ENCODE measurements around the gene COL9A2. TPM values are rescaled to one million over a fixed set of nuclear protein-coding genes. Genes with fewer than 3 reads are reported as not detected.
"Not testable (repeated sequence)": the region's sequence is repeated elsewhere in the genome, so short reads cannot be mapped to it uniquely, and the experiment has no call there.

The COL9A2 gene
- total RNA-seq, 2 donors from 2014 or later, result 4.0 to 6.5 TPM

DNA sequence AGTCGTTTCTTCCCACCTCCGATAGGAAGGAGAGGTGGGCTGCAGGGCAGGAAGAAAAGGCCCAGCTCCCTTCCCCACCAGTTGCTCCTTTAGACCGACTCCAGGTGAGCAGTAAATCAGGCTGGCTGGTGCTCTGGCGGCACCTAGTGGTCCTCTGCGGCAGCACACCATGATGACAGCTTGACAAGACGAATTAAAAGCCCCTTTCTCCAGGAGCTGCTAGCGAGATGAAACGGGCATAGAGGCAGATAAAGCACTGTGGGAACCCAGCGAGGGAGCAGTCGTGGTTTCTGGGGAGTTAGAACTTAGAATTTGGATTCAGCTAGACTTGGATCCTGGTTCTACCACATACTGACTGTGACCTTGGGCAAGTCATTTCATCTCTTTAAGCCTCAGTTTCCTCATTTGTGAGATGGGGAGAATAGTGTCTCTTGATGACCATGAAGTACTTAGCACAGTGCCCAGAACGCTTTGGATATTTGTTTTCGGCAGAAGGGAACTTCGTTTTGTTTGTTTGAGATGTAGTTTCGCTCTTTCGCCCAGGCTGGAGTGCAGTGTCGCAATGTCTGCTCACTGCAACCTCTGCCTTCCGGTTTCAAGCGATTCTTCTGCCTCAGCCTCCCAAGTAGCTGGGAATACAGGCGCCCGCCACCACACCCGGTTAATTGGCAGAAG, 21.8 kb upstream of the COL9A2 start:
- Histone ChIP-seq H3K36me3 (no peaks in the 10 kb centered on the region), H3K4me1 (peaks cover 4% of the 10 kb centered on the region), H3K9ac (ENCODE audit: low read depth in 2 of 2, low read length in 2 of 2) (no peak overlapping the region), H3K9me3 (no peaks in the 10 kb centered on the region), H3K27me3 (no peaks in the 10 kb centered on the region), H3K27ac (no peak overlapping the region), H3K4me3 (no peak overlapping the region)
- peak; percentile 83 for DNase-seq
- TF ChIP-seq, protein P1, sequence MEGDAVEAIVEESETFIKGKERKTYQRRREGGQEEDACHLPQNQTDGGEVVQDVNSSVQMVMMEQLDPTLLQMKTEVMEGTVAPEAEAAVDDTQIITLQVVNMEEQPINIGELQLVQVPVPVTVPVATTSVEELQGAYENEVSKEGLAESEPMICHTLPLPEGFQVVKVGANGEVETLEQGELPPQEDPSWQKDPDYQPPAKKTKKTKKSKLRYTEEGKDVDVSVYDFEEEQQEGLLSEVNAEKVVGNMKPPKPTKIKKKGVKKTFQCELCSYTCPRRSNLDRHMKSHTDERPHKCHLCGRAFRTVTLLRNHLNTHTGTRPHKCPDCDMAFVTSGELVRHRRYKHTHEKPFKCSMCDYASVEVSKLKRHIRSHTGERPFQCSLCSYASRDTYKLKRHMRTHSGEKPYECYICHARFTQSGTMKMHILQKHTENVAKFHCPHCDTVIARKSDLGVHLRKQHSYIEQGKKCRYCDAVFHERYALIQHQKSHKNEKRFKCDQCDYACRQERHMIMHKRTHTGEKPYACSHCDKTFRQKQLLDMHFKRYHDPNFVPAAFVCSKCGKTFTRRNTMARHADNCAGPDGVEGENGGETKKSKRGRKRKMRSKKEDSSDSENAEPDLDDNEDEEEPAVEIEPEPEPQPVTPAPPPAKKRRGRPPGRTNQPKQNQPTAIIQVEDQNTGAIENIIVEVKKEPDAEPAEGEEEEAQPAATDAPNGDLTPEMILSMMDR (IDR thresholded peaks at IDR 0.05), result peak; percentile 97
- intact Hi-C loops (cut with DNase I), result no loop called here

GRCh38 chr1:40337443-40337842, 20.4 kb upstream of the COL9A2 start:
- H3K27ac ChIP-seq, result no peak overlapping the region
- intact Hi-C loops (cut with DNase I), result no loop called here
- no peaks in the 10 kb centered on the region for H3K9me3 ChIP-seq
- TF ChIP-seq, protein P1 (IDR thresholded peaks at IDR 0.05), result no peak
- H3K36me3 ChIP-seq, result no peaks in the 10 kb centered on the region
- peak; percentile 26 for DNase-seq
- H3K4me1 ChIP-seq, result peaks cover 4% of the 10 kb centered on the region
- no peaks in the 10 kb centered on the region for H3K27me3 ChIP-seq
- no peak overlapping the region for H3K9ac ChIP-seq (ENCODE audit: low read depth in 2 of 2, low read length in 2 of 2)
- H3K4me3 ChIP-seq, result no peak overlapping the region

DNA sequence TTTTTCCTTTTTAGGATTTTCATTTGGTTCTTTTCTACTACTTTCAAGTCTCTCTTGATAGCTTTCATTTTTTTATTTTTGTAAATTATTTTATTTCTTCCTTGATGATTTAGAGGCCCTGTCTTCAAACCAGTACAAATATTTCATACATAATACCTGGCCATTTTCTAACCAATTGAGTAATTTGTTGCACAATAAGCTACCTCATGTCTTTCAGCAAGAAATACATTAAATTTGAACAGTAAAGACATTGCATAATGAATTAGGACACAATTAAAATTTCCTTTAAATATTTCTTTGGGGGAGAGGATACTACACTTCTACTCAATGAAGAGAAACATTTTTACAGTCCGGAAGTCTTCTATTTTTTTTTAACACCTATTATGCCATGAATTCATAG, 15.6 kb upstream of the COL9A2 start:
- intact Hi-C loops (cut with DNase I), result no loop called here
- H3K27me3 ChIP-seq, result no peaks in the 10 kb centered on the region
- DNase-seq, result no peak
- H3K4me1 ChIP-seq, result no peaks in the 10 kb centered on the region
- no peaks in the 10 kb centered on the region for H3K36me3 ChIP-seq
- H3K4me3 ChIP-seq, result no peak overlapping the region
- no peaks in the 10 kb centered on the region for H3K9me3 ChIP-seq
- H3K27ac ChIP-seq, result no peak overlapping the region
- TF ChIP-seq, protein P1 (IDR thresholded peaks at IDR 0.05), result no peak
- no peak overlapping the region for H3K9ac ChIP-seq (ENCODE audit: low read depth in 2 of 2, low read length in 2 of 2)

DNA sequence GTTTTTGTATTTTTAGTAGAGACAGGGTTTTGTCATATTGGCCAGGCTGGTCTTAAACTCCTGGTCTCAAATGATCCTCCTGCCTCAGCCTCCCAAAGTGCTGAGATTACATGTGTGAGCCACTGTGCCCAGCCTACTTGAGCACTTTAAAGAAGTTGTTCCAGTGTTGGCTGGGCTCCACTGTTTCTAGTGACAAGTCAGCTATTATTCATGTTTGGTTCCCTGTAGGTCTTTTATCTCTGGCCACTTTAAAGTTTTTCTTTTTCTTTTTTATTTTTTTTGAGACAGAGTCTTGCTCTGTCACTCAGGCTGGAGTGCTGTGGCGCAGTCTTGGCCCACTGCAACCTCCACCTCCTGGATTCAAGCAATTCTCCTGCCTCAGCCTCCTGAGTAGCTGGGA, 14.3 kb upstream of the COL9A2 start:
- intact Hi-C loops (cut with DNase I); H3K36me3 ChIP-seq; H3K9ac ChIP-seq (ENCODE audit: low read depth in 2 of 2, low read length in 2 of 2); H3K4me3 ChIP-seq; DNase-seq; H3K4me1 ChIP-seq; H3K9me3 ChIP-seq; H3K27me3 ChIP-seq; H3K27ac ChIP-seq: not testable (repeated sequence)

DNA sequence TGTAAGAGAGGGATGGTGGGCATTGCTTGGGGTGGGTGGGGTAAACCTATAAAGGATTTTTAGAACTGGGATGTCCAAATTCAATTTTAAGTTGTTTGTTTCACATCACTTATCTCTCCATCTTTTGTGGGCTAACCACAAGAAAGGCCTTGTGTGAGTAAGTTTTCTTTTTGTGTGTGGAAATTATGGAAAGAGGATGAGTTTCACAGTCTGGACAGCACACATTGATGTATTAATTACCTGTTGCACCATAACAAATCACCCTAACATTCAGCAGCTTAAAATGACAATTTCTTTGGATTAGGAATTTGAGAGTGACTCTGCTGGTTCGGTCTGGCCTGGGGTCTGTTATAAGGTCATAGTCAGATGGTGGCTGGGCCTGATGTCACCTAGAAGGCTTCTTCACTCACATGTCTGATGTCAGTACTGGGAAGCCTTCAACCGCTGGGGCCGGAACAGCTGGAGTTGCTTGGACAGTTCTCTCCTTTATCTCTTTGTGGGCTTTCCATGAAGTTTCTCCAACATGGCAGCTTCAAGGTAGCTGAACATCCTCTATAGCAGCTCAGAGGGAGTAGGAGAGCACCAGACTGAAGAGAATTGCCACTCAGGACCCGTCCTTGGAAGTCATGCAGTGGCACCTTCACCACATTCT, 2.0 kb upstream of the COL9A2 start:
- Histone ChIP-seq H3K9ac (ENCODE audit: low read depth in 2 of 2, low read length in 2 of 2) (no peak overlapping the region), H3K27ac (no peak overlapping the region), H3K36me3 (no peaks in the 10 kb centered on the region), H3K4me3 (no peak overlapping the region), H3K4me1 (peaks cover 12% of the 10 kb centered on the region), H3K27me3 (peaks cover 31% of the 10 kb centered on the region), H3K9me3 (no peaks in the 10 kb centered on the region)
- intact Hi-C loops (cut with DNase I), result no loop called here
- TF ChIP-seq, protein P1 (IDR thresholded peaks at IDR 0.05), result no peak
- no peak for DNase-seq

DNA sequence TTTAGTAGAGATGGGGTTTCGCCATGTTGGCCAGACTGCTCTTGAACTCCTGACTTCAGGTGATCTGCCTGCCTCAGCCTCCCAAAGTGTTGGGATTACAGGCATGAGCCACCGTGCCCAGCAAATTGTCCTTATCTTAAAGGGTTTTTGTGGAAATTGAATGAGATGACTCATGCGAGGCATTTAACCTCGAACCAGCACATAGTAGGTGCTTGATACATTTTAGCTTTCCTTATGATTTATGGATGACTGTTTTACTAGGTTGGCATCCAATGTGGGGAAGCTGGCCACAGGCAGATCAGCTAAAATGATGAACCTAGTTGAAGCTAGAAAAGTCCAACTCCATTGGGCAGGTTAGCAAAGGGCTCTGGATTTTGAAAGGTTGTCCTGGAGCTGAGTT, 1.4 kb upstream of the COL9A2 start:
- H3K9ac ChIP-seq (ENCODE audit: low read depth in 2 of 2, low read length in 2 of 2), result no peak overlapping the region
- H3K27ac ChIP-seq, result no peak overlapping the region
- TF ChIP-seq, protein P1 (IDR thresholded peaks at IDR 0.05), result no peak
- H3K4me1 ChIP-seq, result peaks cover 12% of the 10 kb centered on the region
- H3K36me3 ChIP-seq, result no peaks in the 10 kb centered on the region
- no peak overlapping the region for H3K4me3 ChIP-seq
- no peaks in the 10 kb centered on the region for H3K9me3 ChIP-seq
- no peak for DNase-seq
- peaks cover 31% of the 10 kb centered on the region for H3K27me3 ChIP-seq
- intact Hi-C loops (cut with DNase I), result no loop called here
